ENCODE measurements around the gene SPP1. TPM values are rescaled to one million over a fixed set of nuclear protein-coding genes. Genes with fewer than 3 reads are reported as not detected.
"Not testable (repeated sequence)": the region's sequence is repeated elsewhere in the genome, so short reads cannot be mapped to it uniquely, and the experiment has no call there.

Gene SPP1
- polyA plus RNA-seq, 1 experiment = 4.9 TPM

- ChIA-PET POLR2A (no interaction called here), CTCF (no interaction called here)
Measured at GRCh38 chr4:87939978-87940690, 35.4 kb upstream of the SPP1 start.

GRCh38 chr4:87940809-87941208 lies 34.7 kb upstream of the SPP1 start:
- POLR2A ChIA-PET = not testable (repeated sequence)

More at GRCh38 chr4:87939978-87940690, 35.4 kb upstream of the SPP1 start:
- DNase-seq (ENCODE audit: low read depth) = no peak
- Histone ChIP-seq H3K36me3 (ENCODE audit: control insufficient read depth, insufficient read depth, low read length) (no peaks in the 10 kb centered on the region), H3K27me3 (ENCODE audit: control insufficient read depth, insufficient read depth, low read length) (peaks cover 1% of the 10 kb centered on the region; the same call in 1 of the 2 replicates), H3K4me3 (ENCODE audit: low read depth, low read length) (no peak overlapping the region)
- no peak for TF ChIP-seq CTCF (IDR thresholded peaks at IDR 0.05; ENCODE audit: insufficient read depth, low read depth, low read length)

GRCh38 chr4:87941537-87942392 lies 33.7 kb upstream of the SPP1 start:
- TF ChIP-seq CTCF (IDR thresholded peaks at IDR 0.05; ENCODE audit: insufficient read depth, low read depth, low read length) = no peak
- ChIA-PET POLR2A (no interaction called here), CTCF (interaction anchor here (0.7 kb wide), 1 partner anchor 33 kb away, joined by 3 read pairs; no protein-coding TSS in a partner anchor)
- Histone ChIP-seq H3K36me3 (ENCODE audit: control insufficient read depth, insufficient read depth, low read length) (no peaks in the 10 kb centered on the region), H3K4me3 (ENCODE audit: low read depth, low read length) (no peak overlapping the region), H3K27me3 (ENCODE audit: control insufficient read depth, insufficient read depth, low read length) (peaks cover 1% of the 10 kb centered on the region; the same call in 1 of the 2 replicates)
- DNase-seq (ENCODE audit: low read depth) = no peak

More at GRCh38 chr4:87940809-87941208, 34.7 kb upstream of the SPP1 start:
- H3K4me3 ChIP-seq (ENCODE audit: low read depth, low read length); CTCF ChIA-PET; H3K36me3 ChIP-seq (ENCODE audit: control insufficient read depth, insufficient read depth, low read length); DNase-seq (ENCODE audit: low read depth); H3K27me3 ChIP-seq (ENCODE audit: control insufficient read depth, insufficient read depth, low read length): not testable (repeated sequence)

- CTCF ChIA-PET = interaction anchor here (1.4 to 1.5 kb wide), 2 partner anchors 11 to 19 kb away, joined by 4 read pairs; no protein-coding TSS in a partner anchor
Measured at GRCh38 chr4:87943660-87944149, 31.8 kb upstream of the SPP1 start.

GRCh38 chr4:87944967-87945366 lies 30.5 kb upstream of the SPP1 start:
- ChIA-PET POLR2A (no interaction called here), CTCF (interaction anchor here (1.4 kb wide), 1 partner anchor 10 kb away, joined by 4 read pairs; no protein-coding TSS in a partner anchor)
- no peak for TF ChIP-seq CTCF (IDR thresholded peaks at IDR 0.05; ENCODE audit: insufficient read depth, low read depth, low read length)
- no peak overlapping the region for H3K4me3 ChIP-seq (ENCODE audit: low read depth, low read length)
- no peaks in the 10 kb centered on the region for H3K36me3 ChIP-seq (ENCODE audit: control insufficient read depth, insufficient read depth, low read length)
- DNase-seq (ENCODE audit: low read depth) = no peak
- no peaks in the 10 kb centered on the region for H3K27me3 ChIP-seq (ENCODE audit: control insufficient read depth, insufficient read depth, low read length)

More at GRCh38 chr4:87943660-87944149, 31.8 kb upstream of the SPP1 start:
- no peak for TF ChIP-seq CTCF (IDR thresholded peaks at IDR 0.05; ENCODE audit: insufficient read depth, low read depth, low read length)
- DNase-seq (ENCODE audit: low read depth) = no peak
- H3K36me3 ChIP-seq (ENCODE audit: control insufficient read depth, insufficient read depth, low read length) = no peaks in the 10 kb centered on the region
- POLR2A ChIA-PET = no interaction called here
- no peak overlapping the region for H3K4me3 ChIP-seq (ENCODE audit: low read depth, low read length)
- H3K27me3 ChIP-seq (ENCODE audit: control insufficient read depth, insufficient read depth, low read length) = no peaks in the 10 kb centered on the region

All from BJ (cell line).